H9 (cell line): ENCODE data around the gene AFAP1L2. TPM values are rescaled to one million over a fixed set of nuclear protein-coding genes. Genes with fewer than 3 reads are reported as not detected.

Experiments
- DNase-seq: peaks from one replicate; pipeline ENCODE4 v3.0.0-alpha.2; 2017
- H2AFZ ChIP-seq: one replicate; pipeline ENCODE4 v1.6.1; 2013; ENCODE audit warnings: mild to moderate bottlenecking, low read length, control low read depth, moderate library complexity
- H2AK5ac ChIP-seq: 2 replicates; pipeline ENCODE4 v1.6.1; 2013; ENCODE audit warnings: low read length, control low read depth, mixed read lengths; ENCODE audit not compliant: insufficient read length
- H2BK120ac ChIP-seq: one replicate; pipeline ENCODE4 v1.6.1; 2013; ENCODE audit warnings: low read depth, mild to moderate bottlenecking, low read length, control low read depth, inconsistent platforms; ENCODE audit not compliant: poor library complexity, severe bottlenecking
- H2BK12ac ChIP-seq: 2 replicates; pipeline ENCODE4 v1.6.1; 2013; ENCODE audit warnings: low read length, control low read depth, mixed read lengths, low read depth; ENCODE audit not compliant: insufficient read length
- H2BK15ac ChIP-seq: 2 replicates; pipeline ENCODE4 v1.6.1; 2013; ENCODE audit warnings: low read depth, low read length, control low read depth
- H2BK20ac ChIP-seq: one replicate; pipeline ENCODE4 v1.6.1; 2013; ENCODE audit warnings: low read depth, mild to moderate bottlenecking, low read length, control low read depth, inconsistent platforms; ENCODE audit not compliant: poor library complexity, severe bottlenecking
- H2BK5ac ChIP-seq: 2 replicates; pipeline ENCODE4 v1.6.1; 2013; ENCODE audit warnings: low read length, control low read depth, mixed read lengths; ENCODE audit not compliant: insufficient read length
- H3K14ac ChIP-seq: 2 replicates; pipeline ENCODE4 v1.6.1; 2013; ENCODE audit warnings: low read length, control low read depth; ENCODE audit not compliant: insufficient read depth
- H3K18ac ChIP-seq: 2 replicates; pipeline ENCODE4 v1.6.1; 2013; ENCODE audit warnings: low read depth, mild to moderate bottlenecking, mixed read lengths, low read length, control low read depth; ENCODE audit not compliant: insufficient read length
- H3K23ac ChIP-seq: 2 replicates; pipeline ENCODE4 v1.6.1; 2013; ENCODE audit warnings: low read length, control low read depth, mixed read lengths, low read depth; ENCODE audit not compliant: insufficient read length
- H3K23me2 ChIP-seq: 2 replicates; pipeline ENCODE4 v1.6.1; 2013; ENCODE audit warnings: low read depth, mild to moderate bottlenecking, mixed read lengths, low read length, control low read depth; ENCODE audit not compliant: insufficient read length, poor library complexity, severe bottlenecking
- H3K27ac ChIP-seq: 2 replicates; pipeline ENCODE4 v1.5.1; 2013; ENCODE audit warnings: low read length, control low read depth, mixed read lengths, low read depth; ENCODE audit not compliant: insufficient read length
- H3K27me3 ChIP-seq: 2 replicates; pipeline ENCODE4 v1.6.1; 2013; ENCODE audit warnings: low read length, control low read depth, inconsistent platforms; ENCODE audit not compliant: insufficient read depth
- H3K4ac ChIP-seq: 2 replicates; pipeline ENCODE4 v1.6.1; 2013; ENCODE audit warnings: low read depth, mild to moderate bottlenecking, control low read depth, inconsistent platforms, low read length, moderate library complexity
- H3K4me1 ChIP-seq: 2 replicates; pipeline ENCODE4 v1.6.1; 2013; ENCODE audit warnings: low read length, control low read depth, inconsistent platforms; ENCODE audit not compliant: insufficient read depth
- H3K4me2 ChIP-seq: 2 replicates; pipeline ENCODE4 v1.6.1; 2013; ENCODE audit warnings: low read length, control low read depth, mixed read lengths; ENCODE audit not compliant: insufficient read length, insufficient read depth
- H3K56ac ChIP-seq: 2 replicates; pipeline ENCODE4 v1.6.1; 2013; ENCODE audit warnings: low read depth, mild to moderate bottlenecking, mixed read lengths, low read length, control low read depth; ENCODE audit not compliant: insufficient read length
- H3K79me1 ChIP-seq: 2 replicates; pipeline ENCODE4 v1.6.1; 2013; ENCODE audit warnings: low read depth, mild to moderate bottlenecking, moderate library complexity, low read length, control low read depth, inconsistent platforms; ENCODE audit not compliant: insufficient read depth, poor library complexity, severe bottlenecking
- H3K79me2 ChIP-seq: 2 replicates; pipeline ENCODE4 v1.6.1; 2013; ENCODE audit warnings: low read length, control low read depth, inconsistent platforms; ENCODE audit not compliant: insufficient read depth
- H3K9ac ChIP-seq: 2 replicates; pipeline ENCODE4 v1.6.1; 2013; ENCODE audit warnings: low read length, control low read depth, mixed read lengths; ENCODE audit not compliant: insufficient read length; ENCODE audit errors: extremely low read depth
- H3K9me3 ChIP-seq: one replicate; pipeline ENCODE4 v1.6.1; 2013; ENCODE audit warnings: low read depth, low read length, inconsistent platforms; ENCODE audit not compliant: control insufficient read depth
- H3T11ph ChIP-seq: one replicate; pipeline ENCODE4 v1.6.1; 2013; ENCODE audit warnings: mild to moderate bottlenecking, low read length, control low read depth, inconsistent platforms
- H4K20me1 ChIP-seq: one replicate; pipeline ENCODE4 v1.6.1; 2013; ENCODE audit not compliant: control insufficient read depth, insufficient read length, insufficient read depth
- H4K5ac ChIP-seq: 2 replicates; pipeline ENCODE4 v1.6.1; 2013; ENCODE audit warnings: low read depth, mild to moderate bottlenecking, mixed read lengths, low read length, control low read depth; ENCODE audit not compliant: insufficient read length
- H4K8ac ChIP-seq: replicated peaks from 2 replicates; pipeline ENCODE4 v1.6.1; 2013; ENCODE audit warnings: low read length, control low read depth, mixed read lengths, low read depth; ENCODE audit not compliant: insufficient read length
- H4K91ac ChIP-seq: 2 replicates; pipeline ENCODE4 v1.6.1; 2013; ENCODE audit warnings: low read depth, mild to moderate bottlenecking, moderate library complexity, mixed read lengths, low read length, control low read depth; ENCODE audit not compliant: insufficient read length
- H3K27ac Mint-ChIP-seq, 3 experiments: 2 replicates in 2 of 3; 3 replicates in 1 of 3; pipeline ENCODE4 v1.8.0; 2020 to 2021; ENCODE audit warnings: mixed read lengths in 3 of 3, mild to moderate bottlenecking in 1 of 3, moderate library complexity in 1 of 3
- H3K27me3 Mint-ChIP-seq: 2 replicates; pipeline ENCODE4 v1.8.0; 2021; ENCODE audit warnings: low read depth, mild to moderate bottlenecking, moderate library complexity, mixed read lengths
- H3K36me3 Mint-ChIP-seq, 3 experiments: 2 replicates in 2 of 3; 3 replicates in 1 of 3; pipeline ENCODE4 v1.8.0; 2020 to 2021; ENCODE audit warnings: low read depth in 3 of 3, mixed read lengths in 3 of 3; ENCODE audit not compliant: insufficient read depth in 1 of 3
- H3K4me1 Mint-ChIP-seq, 2 experiments: 2 replicates each; pipeline ENCODE4 v1.8.0; 2020; ENCODE audit warnings: mixed read lengths in 2 of 2
- H3K4me3 Mint-ChIP-seq, 2 experiments: 2 replicates in 1 of 2; 3 replicates in 1 of 2; pipeline ENCODE4 v1.8.0; 2020 to 2021; ENCODE audit warnings: mild to moderate bottlenecking in 2 of 2, mixed read lengths in 2 of 2, moderate library complexity in 1 of 2
- H3K9me3 Mint-ChIP-seq, 2 experiments: 2 replicates in 1 of 2; 3 replicates in 1 of 2; pipeline ENCODE4 v1.8.0; 2020; ENCODE audit warnings: mild to moderate bottlenecking in 2 of 2, mixed read lengths in 2 of 2, moderate library complexity in 1 of 2
- WGBS: extraction: QIAGEN DNeasy Blood & Tissue Kit; methylation state at CpG from one replicate; pipeline ENCODE4 v1.1.7; 2013; ENCODE audit warnings: missing lambda C conversion rate, low lambda C conversion rate, mixed read lengths; ENCODE audit not compliant: insufficient read length; ENCODE audit errors: extremely low coverage; 5-methylcytosine and 5-hydroxymethylcytosine counted together
- total RNA-seq: library from RNA; stranded (reverse); gene quantifications from 2 replicates; pipeline ENCODE4 v1.2.1, GENCODE V29; 2021
- TF ChIP-seq, protein P1 (sequence below): fragments of 200-600 bp; sonication (generic); conservative IDR thresholded peaks from 3 replicates; pipeline ENCODE4 v1.8.0; 2021; ENCODE audit warnings: antibody characterized with exemption, mild to moderate bottlenecking

Gene AFAP1L2
- total RNA-seq, 1 experiment from 2014 or later, result 0.77 TPM

- Histone ChIP-seq H3K4me2 (no peak overlapping the region), H4K91ac (no peak overlapping the region), H3K23me2 (no peaks in the 10 kb centered on the region), H3K79me2 (no peaks in the 10 kb centered on the region), H3K27ac (no peak overlapping the region), H4K5ac (no peak overlapping the region), H2BK20ac (no peak overlapping the region), H3K56ac (no peak overlapping the region), H2AFZ (no peak overlapping the region), H3K23ac (no peak overlapping the region), H3K4me1 (no peaks in the 10 kb centered on the region), H3K4ac (no peak overlapping the region), H3K14ac (no peak overlapping the region), H3K18ac (no peak overlapping the region), H3K79me1 (no peaks in the 10 kb centered on the region), H4K20me1 (no peaks in the 10 kb centered on the region), H3K27me3 (no peaks in the 10 kb centered on the region), H2AK5ac (no peak overlapping the region), H3K9ac (no peak overlapping the region), H2BK120ac (no peak overlapping the region), H2BK5ac (no peak overlapping the region), H2BK12ac (no peak overlapping the region), H3T11ph (no peak overlapping the region), H2BK15ac (no peak overlapping the region), H3K9me3 (no peaks in the 10 kb centered on the region), H4K8ac (no peak overlapping the region)
- peak overlapping the region in 1 of 3 experiments; percentile 59; a peak in 2 of 7 replicates for H3K27ac Mint-ChIP-seq
- H3K27me3 Mint-ChIP-seq, result no peaks in the 10 kb centered on the region; the same call in 1 of the 2 replicates
- peaks cover 10 to 12% of the 10 kb centered on the region in 2 experiments; a peak in 3 of 4 replicates for H3K4me1 Mint-ChIP-seq
- H3K9me3 Mint-ChIP-seq, result no peaks in the 10 kb centered on the region
- no peak overlapping the region for H3K4me3 Mint-ChIP-seq
- DNase-seq, result no peak
- TF ChIP-seq, protein P1, sequence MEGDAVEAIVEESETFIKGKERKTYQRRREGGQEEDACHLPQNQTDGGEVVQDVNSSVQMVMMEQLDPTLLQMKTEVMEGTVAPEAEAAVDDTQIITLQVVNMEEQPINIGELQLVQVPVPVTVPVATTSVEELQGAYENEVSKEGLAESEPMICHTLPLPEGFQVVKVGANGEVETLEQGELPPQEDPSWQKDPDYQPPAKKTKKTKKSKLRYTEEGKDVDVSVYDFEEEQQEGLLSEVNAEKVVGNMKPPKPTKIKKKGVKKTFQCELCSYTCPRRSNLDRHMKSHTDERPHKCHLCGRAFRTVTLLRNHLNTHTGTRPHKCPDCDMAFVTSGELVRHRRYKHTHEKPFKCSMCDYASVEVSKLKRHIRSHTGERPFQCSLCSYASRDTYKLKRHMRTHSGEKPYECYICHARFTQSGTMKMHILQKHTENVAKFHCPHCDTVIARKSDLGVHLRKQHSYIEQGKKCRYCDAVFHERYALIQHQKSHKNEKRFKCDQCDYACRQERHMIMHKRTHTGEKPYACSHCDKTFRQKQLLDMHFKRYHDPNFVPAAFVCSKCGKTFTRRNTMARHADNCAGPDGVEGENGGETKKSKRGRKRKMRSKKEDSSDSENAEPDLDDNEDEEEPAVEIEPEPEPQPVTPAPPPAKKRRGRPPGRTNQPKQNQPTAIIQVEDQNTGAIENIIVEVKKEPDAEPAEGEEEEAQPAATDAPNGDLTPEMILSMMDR, result no peak
- no peaks in the 10 kb centered on the region for H3K36me3 Mint-ChIP-seq
- WGBS, result no CpG with 5 or more reads among the region's 5 CpGs
Measured at GRCh38 chr10:114370966-114371365, 33.3 kb downstream of the AFAP1L2 start.
